SK-N-SH treated with all-trans-retinoic acid at 6 μM for 48 hours (cell line): ENCODE results near the gene AGBL1.

Experiments used
- ATAC-seq: fragments of 200-7000 bp; cut with Tn5 transposase; 3 replicates; pipeline ENCODE4 v1.9.1; 2020; ENCODE audit warnings: mild to moderate bottlenecking, moderate library complexity
- ARNTL ChIP-seq: fragments of 450-650 bp; formaldehyde crosslinking; IDR thresholded peaks from 2 replicates; pipeline ENCODE4 v1.5.0; 2020; ENCODE audit warnings: low read depth, mild to moderate bottlenecking, moderate library complexity, borderline replicate concordance
- BACH2 ChIP-seq: fragments of 250-450 bp; sonication (Bioruptor Pico); IDR thresholded peaks from 2 replicates; pipeline ENCODE4 v1.9.0; 2021; ENCODE audit warnings: mild to moderate bottlenecking, borderline replicate concordance
- ESRRG ChIP-seq: fragments of 250-450 bp; sonication (Bioruptor Pico); IDR thresholded peaks from 2 replicates; pipeline ENCODE4 v1.6.1; 2021; ENCODE audit warnings: mild to moderate bottlenecking
- GLIS3 ChIP-seq: fragments of 250-450 bp; sonication (Bioruptor Pico); IDR thresholded peaks from 2 replicates; pipeline ENCODE4 v1.5.0; 2020; ENCODE audit warnings: mild to moderate bottlenecking, moderate library complexity
- ISL1 ChIP-seq: fragments of 250-450 bp; sonication (Bioruptor Pico); IDR thresholded peaks from 2 replicates; pipeline ENCODE4 v2.1.2; 2022; ENCODE audit warnings: mild to moderate bottlenecking, moderate library complexity
- PPARA ChIP-seq: fragments of 250-450 bp; sonication (Bioruptor Pico); IDR thresholded peaks from 2 replicates; pipeline ENCODE4 v1.5.0; 2020; ENCODE audit warnings: mild to moderate bottlenecking, borderline replicate concordance
- SNAI2 ChIP-seq: fragments of 250-450 bp; sonication (Bioruptor Pico); IDR thresholded peaks from 2 replicates; pipeline ENCODE4 v1.5.0; 2020; ENCODE audit warnings: mild to moderate bottlenecking, moderate library complexity
- TCF4 ChIP-seq: fragments of 250-450 bp; sonication (Bioruptor Pico); IDR thresholded peaks from 2 replicates; pipeline ENCODE4 v1.8.0; 2021; ENCODE audit warnings: mild to moderate bottlenecking, moderate library complexity, borderline replicate concordance
- TOX ChIP-seq: fragments of 250-450 bp; sonication (Bioruptor Pico); IDR thresholded peaks from 2 replicates; pipeline ENCODE4 v1.8.0; 2021; ENCODE audit warnings: mild to moderate bottlenecking, moderate library complexity, borderline replicate concordance
- ZC3H10 ChIP-seq: fragments of 250-450 bp; sonication (Bioruptor Pico); IDR thresholded peaks from 2 replicates; pipeline ENCODE4 v1.5.1; 2021; ENCODE audit warnings: mild to moderate bottlenecking, moderate library complexity
- ZFP3 ChIP-seq: fragments of 250-450 bp; sonication (Bioruptor Pico); IDR thresholded peaks from 2 replicates; pipeline ENCODE4 v1.5.0; 2020; ENCODE audit warnings: mild to moderate bottlenecking, moderate library complexity
- ZFP30 ChIP-seq: fragments of 450-650 bp; formaldehyde crosslinking; IDR thresholded peaks from 2 replicates; pipeline ENCODE4 v1.5.0; 2022; ENCODE audit warnings: mild to moderate bottlenecking, moderate library complexity
- ZNF565 ChIP-seq: fragments of 450-650 bp; formaldehyde crosslinking; conservative IDR thresholded peaks from 2 replicates; pipeline ENCODE4 v1.5.0; 2020; ENCODE audit warnings: low read depth, mild to moderate bottlenecking, moderate library complexity
- ZNF8 ChIP-seq: fragments of 450-650 bp; formaldehyde crosslinking; IDR thresholded peaks from 2 replicates; pipeline ENCODE4 v1.5.0; 2020; ENCODE audit warnings: mild to moderate bottlenecking, moderate library complexity
- TF ChIP-seq, protein P1 (sequence below): fragments of 250-450 bp; sonication (Bioruptor Pico); IDR thresholded peaks from 2 replicates; pipeline ENCODE4 v1.5.1; 2021; ENCODE audit warnings: mild to moderate bottlenecking, moderate library complexity
- TF ChIP-seq, protein P2 (sequence below): fragments of 250-450 bp; sonication (Bioruptor Pico); IDR thresholded peaks from 2 replicates; pipeline ENCODE4 v1.8.0; 2020; ENCODE audit warnings: mild to moderate bottlenecking, moderate library complexity, borderline replicate concordance
- TF ChIP-seq, protein P3 (sequence below): fragments of 250-450 bp; sonication (Bioruptor Pico); IDR thresholded peaks from 2 replicates; pipeline ENCODE4 v1.5.0; 2020; ENCODE audit warnings: mild to moderate bottlenecking, moderate library complexity
- TF ChIP-seq, protein P4 (sequence below): fragments of 250-450 bp; sonication (Bioruptor Pico); IDR thresholded peaks from 2 replicates; pipeline ENCODE4 v1.5.1; 2020; ENCODE audit warnings: low read depth, mild to moderate bottlenecking, moderate library complexity

The AGBL1 gene

DNA sequence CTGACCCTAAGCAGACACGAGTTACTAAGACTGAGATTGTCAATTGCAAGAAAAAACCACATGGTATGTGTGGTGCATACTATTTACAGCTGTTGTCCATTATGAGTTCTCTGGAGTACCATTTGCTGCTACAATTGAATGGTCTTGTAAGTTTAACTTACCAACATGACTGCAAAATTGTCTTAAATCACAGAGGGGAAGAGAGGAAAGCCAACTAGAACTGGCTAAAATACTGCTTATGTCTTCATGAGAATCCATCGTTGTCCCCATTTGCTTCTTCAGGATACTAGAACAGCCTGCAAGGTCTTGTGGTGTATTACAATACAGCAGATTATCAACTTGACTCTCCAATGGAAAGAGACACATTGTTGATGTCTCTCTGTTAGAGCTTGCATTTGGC lies 313.2 kb downstream of the AGBL1 start:
- TF ChIP-seq ZNF8 (CRISPR knock-in tag), result no peak
- TF ChIP-seq, protein P1, sequence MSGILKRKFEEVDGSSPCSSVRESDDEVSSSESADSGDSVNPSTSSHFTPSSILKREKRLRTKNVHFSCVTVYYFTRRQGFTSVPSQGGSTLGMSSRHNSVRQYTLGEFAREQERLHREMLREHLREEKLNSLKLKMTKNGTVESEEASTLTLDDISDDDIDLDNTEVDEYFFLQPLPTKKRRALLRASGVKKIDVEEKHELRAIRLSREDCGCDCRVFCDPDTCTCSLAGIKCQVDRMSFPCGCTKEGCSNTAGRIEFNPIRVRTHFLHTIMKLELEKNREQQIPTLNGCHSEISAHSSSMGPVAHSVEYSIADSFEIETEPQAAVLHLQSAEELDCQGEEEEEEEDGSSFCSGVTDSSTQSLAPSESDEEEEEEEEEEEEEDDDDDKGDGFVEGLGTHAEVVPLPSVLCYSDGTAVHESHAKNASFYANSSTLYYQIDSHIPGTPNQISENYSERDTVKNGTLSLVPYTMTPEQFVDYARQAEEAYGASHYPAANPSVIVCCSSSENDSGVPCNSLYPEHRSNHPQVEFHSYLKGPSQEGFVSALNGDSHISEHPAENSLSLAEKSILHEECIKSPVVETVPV (CRISPR knock-in tag), result no peak
- no peak for TF ChIP-seq TCF4 (CRISPR knock-in tag)
- TF ChIP-seq ARNTL (CRISPR knock-in tag), result no peak
- TF ChIP-seq ZC3H10 (CRISPR knock-in tag), result no peak
- no peak for TF ChIP-seq PPARA (CRISPR knock-in tag)
- TF ChIP-seq, protein P2, sequence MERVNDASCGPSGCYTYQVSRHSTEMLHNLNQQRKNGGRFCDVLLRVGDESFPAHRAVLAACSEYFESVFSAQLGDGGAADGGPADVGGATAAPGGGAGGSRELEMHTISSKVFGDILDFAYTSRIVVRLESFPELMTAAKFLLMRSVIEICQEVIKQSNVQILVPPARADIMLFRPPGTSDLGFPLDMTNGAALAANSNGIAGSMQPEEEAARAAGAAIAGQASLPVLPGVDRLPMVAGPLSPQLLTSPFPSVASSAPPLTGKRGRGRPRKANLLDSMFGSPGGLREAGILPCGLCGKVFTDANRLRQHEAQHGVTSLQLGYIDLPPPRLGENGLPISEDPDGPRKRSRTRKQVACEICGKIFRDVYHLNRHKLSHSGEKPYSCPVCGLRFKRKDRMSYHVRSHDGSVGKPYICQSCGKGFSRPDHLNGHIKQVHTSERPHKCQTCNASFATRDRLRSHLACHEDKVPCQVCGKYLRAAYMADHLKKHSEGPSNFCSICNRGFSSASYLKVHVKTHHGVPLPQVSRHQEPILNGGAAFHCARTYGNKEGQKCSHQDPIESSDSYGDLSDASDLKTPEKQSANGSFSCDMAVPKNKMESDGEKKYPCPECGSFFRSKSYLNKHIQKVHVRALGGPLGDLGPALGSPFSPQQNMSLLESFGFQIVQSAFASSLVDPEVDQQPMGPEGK (CRISPR knock-in tag), result no peak
- TF ChIP-seq TOX (CRISPR knock-in tag), result no peak
- TF ChIP-seq BACH2 (CRISPR knock-in tag), result no peak
- no peak for TF ChIP-seq ISL1 (CRISPR knock-in tag)
- TF ChIP-seq, protein P3, sequence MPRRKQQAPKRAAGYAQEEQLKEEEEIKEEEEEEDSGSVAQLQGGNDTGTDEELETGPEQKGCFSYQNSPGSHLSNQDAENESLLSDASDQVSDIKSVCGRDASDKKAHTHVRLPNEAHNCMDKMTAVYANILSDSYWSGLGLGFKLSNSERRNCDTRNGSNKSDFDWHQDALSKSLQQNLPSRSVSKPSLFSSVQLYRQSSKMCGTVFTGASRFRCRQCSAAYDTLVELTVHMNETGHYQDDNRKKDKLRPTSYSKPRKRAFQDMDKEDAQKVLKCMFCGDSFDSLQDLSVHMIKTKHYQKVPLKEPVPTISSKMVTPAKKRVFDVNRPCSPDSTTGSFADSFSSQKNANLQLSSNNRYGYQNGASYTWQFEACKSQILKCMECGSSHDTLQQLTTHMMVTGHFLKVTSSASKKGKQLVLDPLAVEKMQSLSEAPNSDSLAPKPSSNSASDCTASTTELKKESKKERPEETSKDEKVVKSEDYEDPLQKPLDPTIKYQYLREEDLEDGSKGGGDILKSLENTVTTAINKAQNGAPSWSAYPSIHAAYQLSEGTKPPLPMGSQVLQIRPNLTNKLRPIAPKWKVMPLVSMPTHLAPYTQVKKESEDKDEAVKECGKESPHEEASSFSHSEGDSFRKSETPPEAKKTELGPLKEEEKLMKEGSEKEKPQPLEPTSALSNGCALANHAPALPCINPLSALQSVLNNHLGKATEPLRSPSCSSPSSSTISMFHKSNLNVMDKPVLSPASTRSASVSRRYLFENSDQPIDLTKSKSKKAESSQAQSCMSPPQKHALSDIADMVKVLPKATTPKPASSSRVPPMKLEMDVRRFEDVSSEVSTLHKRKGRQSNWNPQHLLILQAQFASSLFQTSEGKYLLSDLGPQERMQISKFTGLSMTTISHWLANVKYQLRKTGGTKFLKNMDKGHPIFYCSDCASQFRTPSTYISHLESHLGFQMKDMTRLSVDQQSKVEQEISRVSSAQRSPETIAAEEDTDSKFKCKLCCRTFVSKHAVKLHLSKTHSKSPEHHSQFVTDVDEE (CRISPR knock-in tag), result no peak
- TF ChIP-seq ESRRG (CRISPR knock-in tag), result no peak
- no peak for TF ChIP-seq ZFP3 (CRISPR knock-in tag)
- TF ChIP-seq, protein P4, sequence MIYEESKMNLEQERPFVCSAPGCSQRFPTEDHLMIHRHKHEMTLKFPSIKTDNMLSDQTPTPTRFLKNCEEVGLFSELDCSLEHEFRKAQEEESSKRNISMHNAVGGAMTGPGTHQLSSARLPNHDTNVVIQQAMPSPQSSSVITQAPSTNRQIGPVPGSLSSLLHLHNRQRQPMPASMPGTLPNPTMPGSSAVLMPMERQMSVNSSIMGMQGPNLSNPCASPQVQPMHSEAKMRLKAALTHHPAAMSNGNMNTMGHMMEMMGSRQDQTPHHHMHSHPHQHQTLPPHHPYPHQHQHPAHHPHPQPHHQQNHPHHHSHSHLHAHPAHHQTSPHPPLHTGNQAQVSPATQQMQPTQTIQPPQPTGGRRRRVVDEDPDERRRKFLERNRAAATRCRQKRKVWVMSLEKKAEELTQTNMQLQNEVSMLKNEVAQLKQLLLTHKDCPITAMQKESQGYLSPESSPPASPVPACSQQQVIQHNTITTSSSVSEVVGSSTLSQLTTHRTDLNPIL (CRISPR knock-in tag), result no peak
- TF ChIP-seq GLIS3 (CRISPR knock-in tag), result no peak
- TF ChIP-seq, all 23 proteins: peak for 0
- ATAC-seq, result no peak

DNA sequence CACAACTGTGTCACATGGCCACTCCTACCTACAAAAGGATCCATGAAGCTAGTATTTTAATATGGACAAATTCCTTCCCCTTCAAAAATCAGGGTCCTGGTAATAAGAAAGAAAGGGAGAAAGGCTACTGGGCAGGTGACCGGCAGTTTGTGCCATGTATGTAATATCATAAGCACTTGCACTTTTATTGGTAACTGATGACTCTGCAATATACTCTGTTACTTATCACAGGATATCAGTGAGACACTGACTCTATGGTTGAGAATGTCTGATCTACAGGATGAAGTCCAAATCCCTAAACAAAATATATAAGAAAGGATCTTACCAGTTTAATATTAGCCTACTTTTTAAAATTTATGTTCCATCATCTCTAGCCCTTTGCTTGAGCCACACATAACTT lies 315.2 kb downstream of the AGBL1 start:
- ATAC-seq, result no peak
- TF ChIP-seq ZFP30 (CRISPR knock-in tag) (no peak), ZC3H10 (CRISPR knock-in tag) (no peak), ZFP3 (CRISPR knock-in tag) (no peak), TCF4 (CRISPR knock-in tag) (no peak), PPARA (CRISPR knock-in tag) (no peak), ZNF8 (CRISPR knock-in tag) (no peak), ARNTL (CRISPR knock-in tag) (no peak), BACH2 (CRISPR knock-in tag) (no peak), GLIS3 (CRISPR knock-in tag) (no peak), SNAI2 (CRISPR knock-in tag) (no peak), ZNF565 (CRISPR knock-in tag) (no peak)
- TF ChIP-seq, protein P1 (CRISPR knock-in tag), result no peak
- TF ChIP-seq, protein P2 (CRISPR knock-in tag), result no peak
